Measurements from ENCODE around the gene AAK1. TPM values are rescaled to one million over a fixed set of nuclear protein-coding genes. Genes with fewer than 3 reads are reported as not detected.

The AAK1 gene
- total RNA-seq, 4 donors from 2014 or later: 15.5 to 28.1 (median 24.4) TPM

- TF ChIP-seq POLR2A (IDR thresholded peaks at IDR 0.05) (no peak), CTCF (IDR thresholded peaks at IDR 0.05) (no peak)
- intact Hi-C loops (cut with DNase I; ENCODE audit: low total_unique reads): no loop called here
- 90 to 93% methylated on average over 3 of the region's 3 CpGs for WGBS, 2 donors
- no peak for DNase-seq (ENCODE audit: low spot score in 2 of 2)
- no peak overlapping the region for H3K4me3 ChIP-seq (ENCODE audit: low read depth, poor library complexity, severe bottlenecking)
Measured at GRCh38 chr2:69583321-69583833, 60.2 kb downstream of the AAK1 start.

GRCh38 chr2:69582582-69583176 lies 60.9 kb downstream of the AAK1 start:
- TF ChIP-seq POLR2A (IDR thresholded peaks at IDR 0.05): no peak
- TF ChIP-seq CTCF (IDR thresholded peaks at IDR 0.05): no peak
- WGBS, 2 donors: 41 to 42% methylated on average over 3 of the region's 3 CpGs
- intact Hi-C loops (cut with DNase I; ENCODE audit: low total_unique reads): no loop called here
- no peak for DNase-seq (ENCODE audit: low spot score in 2 of 2)
- H3K4me3 ChIP-seq (ENCODE audit: low read depth, poor library complexity, severe bottlenecking): no peak overlapping the region

GRCh38 chr2:69581774-69582581 lies 61.6 kb downstream of the AAK1 start:
- no peak for TF ChIP-seq CTCF (IDR thresholded peaks at IDR 0.05)
- no peak for TF ChIP-seq POLR2A (IDR thresholded peaks at IDR 0.05)
- intact Hi-C loops (cut with DNase I; ENCODE audit: low total_unique reads): no loop called here
- WGBS, 2 donors: 64 to 75% methylated on average over 14 of the region's 14 CpGs
- no peak for DNase-seq (ENCODE audit: low spot score in 2 of 2)
- no peak overlapping the region for H3K4me3 ChIP-seq (ENCODE audit: low read depth, poor library complexity, severe bottlenecking)

- H3K4me3 ChIP-seq (ENCODE audit: low read depth, poor library complexity, severe bottlenecking): no peak overlapping the region
- intact Hi-C loops (cut with DNase I; ENCODE audit: low total_unique reads): no loop called here
- TF ChIP-seq POLR2A (IDR thresholded peaks at IDR 0.05): no peak
- no peak for TF ChIP-seq CTCF (IDR thresholded peaks at IDR 0.05)
- no peak for DNase-seq (ENCODE audit: low spot score in 2 of 2)
- WGBS, 2 donors: 84 to 91% methylated on average over 4 of the region's 4 CpGs
Measured at GRCh38 chr2:69580486-69580885, 63.1 kb downstream of the AAK1 start.

GRCh38 chr2:69579536-69579935 lies 64.0 kb downstream of the AAK1 start:
- no peak for TF ChIP-seq CTCF (IDR thresholded peaks at IDR 0.05)
- no peak for TF ChIP-seq POLR2A (IDR thresholded peaks at IDR 0.05)
- DNase-seq (ENCODE audit: low spot score in 2 of 2): no peak
- WGBS, 2 donors: 90 to 92% methylated on average over 3 of the region's 3 CpGs
- H3K4me3 ChIP-seq (ENCODE audit: low read depth, poor library complexity, severe bottlenecking): no peak overlapping the region
- intact Hi-C loops (cut with DNase I; ENCODE audit: low total_unique reads): no loop called here

Data from lower leg skin (tissue), 4 donors.